Smooth muscle cell (in vitro differentiated cells): ENCODE results near the gene KRTAP1-4. TPM values are rescaled to one million over a fixed set of nuclear protein-coding genes. Genes with fewer than 3 reads are reported as not detected.

Source experiments
- DNase-seq: peaks from one replicate; lab custom pipeline; 2025; ENCODE audit not compliant: unreplicated experiment; lab: John Stamatoyannopoulos, UW
- H2AFZ ChIP-seq: fragments of 200-600 bp; sonication (generic); 2 replicates; pipeline ENCODE4 v1.6.0; 2016; ENCODE audit warnings: antibody characterized with exemption, low read depth, mild to moderate bottlenecking
- H3F3A ChIP-seq: fragments of 200-600 bp; sonication (generic); 2 replicates; pipeline ENCODE4 v1.6.0; 2017; ENCODE audit warnings: antibody characterized with exemption, low read depth
- H3K27ac ChIP-seq: fragments of 200-600 bp; sonication (generic); 2 replicates; pipeline ENCODE4 v1.5.1; 2016; ENCODE audit warnings: low read depth, mild to moderate bottlenecking
- H3K27me3 ChIP-seq: fragments of 200-600 bp; sonication (generic); 2 replicates; pipeline ENCODE4 v1.6.1; 2016; ENCODE audit warnings: low read depth, mild to moderate bottlenecking
- H3K36me3 ChIP-seq: fragments of 200-600 bp; sonication (generic); 2 replicates; pipeline ENCODE4 v1.5.1; 2016; ENCODE audit warnings: low read depth
- H3K4me1 ChIP-seq: fragments of 200-600 bp; sonication (generic); 2 replicates; pipeline ENCODE4 v1.5.1; 2016; ENCODE audit warnings: low read depth
- H3K4me2 ChIP-seq: fragments of 200-600 bp; sonication (generic); 2 replicates; pipeline ENCODE4 v1.6.0; 2016; ENCODE audit warnings: mild to moderate bottlenecking
- H3K4me3 ChIP-seq: fragments of 200-600 bp; sonication (generic); 2 replicates; pipeline ENCODE4 v1.5.1; 2016; ENCODE audit warnings: mild to moderate bottlenecking
- H3K79me2 ChIP-seq: fragments of 200-600 bp; sonication (generic); 2 replicates; pipeline ENCODE4 v1.6.0; 2016; ENCODE audit warnings: low read depth, mild to moderate bottlenecking
- H3K9ac ChIP-seq: fragments of 200-600 bp; sonication (generic); 2 replicates; pipeline ENCODE4 v1.6.0; 2016; ENCODE audit warnings: low read depth
- H3K9me3 ChIP-seq: fragments of 200-600 bp; sonication (generic); replicated peaks from 2 replicates; pipeline ENCODE4 v1.5.1; 2016; ENCODE audit warnings: low read depth
- H4K20me1 ChIP-seq: fragments of 200-600 bp; sonication (generic); 2 replicates; pipeline ENCODE4 v1.6.0; 2016; ENCODE audit warnings: low read depth
- WGBS: methylation state at CpG from one replicate; pipeline ENCODE4 v1.1.7; 2016; ENCODE audit warnings: low lambda C conversion rate; 5-methylcytosine and 5-hydroxymethylcytosine counted together
- polyA plus RNA-seq: library from polyadenylated mRNA; unstranded; fragments of >200 nt; fragmentation: Nextera tagmentation; extraction: Ambion mirVana; gene quantifications from 2 replicates; pipeline ENCODE4 v1.2.1, GENCODE V29; 2016
- total RNA-seq: library from RNA; depleted of rRNA; stranded (reverse); fragments of >200 nt; gene quantifications from 2 replicates; pipeline ENCODE4 v1.2.3, GENCODE V29; 2014
- TF ChIP-seq, protein P1 (sequence below): fragments of 200-600 bp; sonication (generic); IDR thresholded peaks from 2 replicates; pipeline ENCODE4 v1.5.1; 2017; ENCODE audit warnings: borderline replicate concordance, mild to moderate bottlenecking, antibody characterized with exemption; ENCODE audit not compliant: insufficient read depth, poor library complexity, severe bottlenecking

The KRTAP1-4 gene
- total and polyA plus RNA-seq, 2 experiments from 2014 or later, result not detected

DNA sequence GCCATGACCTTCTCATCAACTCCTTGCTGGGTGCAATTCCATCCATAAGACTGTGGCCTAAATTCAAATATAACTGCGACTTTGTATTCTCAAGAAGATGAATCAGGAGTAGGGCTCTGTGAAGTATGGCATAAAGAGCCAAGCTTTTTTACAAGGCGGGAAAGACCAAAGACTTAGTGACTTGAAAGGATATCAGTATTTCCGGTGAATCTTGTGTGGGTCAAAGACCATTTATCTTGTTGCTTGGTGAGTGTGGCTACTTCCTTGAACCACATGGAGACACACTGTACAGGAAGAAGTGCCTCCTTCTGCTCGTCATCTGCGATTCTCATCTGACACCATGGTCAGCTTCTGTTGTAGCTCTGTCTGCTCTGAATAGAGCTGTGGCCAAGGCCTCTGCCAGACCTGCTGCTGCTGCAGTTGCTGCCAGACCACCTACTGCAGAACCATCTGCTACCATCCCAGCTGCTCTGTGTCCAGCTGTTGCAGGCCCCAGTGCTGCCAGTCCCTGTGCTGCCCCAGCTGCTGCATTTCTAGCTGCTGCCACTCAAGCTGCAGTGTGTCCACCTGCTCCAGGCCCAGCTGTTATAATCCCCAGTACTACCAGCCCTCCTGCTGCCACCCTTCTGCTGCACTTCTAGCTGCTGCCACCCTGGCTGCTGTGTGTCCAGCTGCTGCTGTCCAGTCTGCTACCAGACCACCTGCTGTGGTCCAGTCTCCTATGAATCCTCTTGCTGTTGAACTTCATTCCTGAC lies 41.8 kb upstream of the KRTAP1-4 start:
- H3K27me3 ChIP-seq, result no peaks in the 10 kb centered on the region
- H3K4me3 ChIP-seq, result no peak overlapping the region
- no peaks in the 10 kb centered on the region for H3K79me2 ChIP-seq
- H3K4me2 ChIP-seq, result no peak overlapping the region
- no peaks in the 10 kb centered on the region for H3K36me3 ChIP-seq
- H3K9ac ChIP-seq, result no peak overlapping the region
- TF ChIP-seq, protein P1, sequence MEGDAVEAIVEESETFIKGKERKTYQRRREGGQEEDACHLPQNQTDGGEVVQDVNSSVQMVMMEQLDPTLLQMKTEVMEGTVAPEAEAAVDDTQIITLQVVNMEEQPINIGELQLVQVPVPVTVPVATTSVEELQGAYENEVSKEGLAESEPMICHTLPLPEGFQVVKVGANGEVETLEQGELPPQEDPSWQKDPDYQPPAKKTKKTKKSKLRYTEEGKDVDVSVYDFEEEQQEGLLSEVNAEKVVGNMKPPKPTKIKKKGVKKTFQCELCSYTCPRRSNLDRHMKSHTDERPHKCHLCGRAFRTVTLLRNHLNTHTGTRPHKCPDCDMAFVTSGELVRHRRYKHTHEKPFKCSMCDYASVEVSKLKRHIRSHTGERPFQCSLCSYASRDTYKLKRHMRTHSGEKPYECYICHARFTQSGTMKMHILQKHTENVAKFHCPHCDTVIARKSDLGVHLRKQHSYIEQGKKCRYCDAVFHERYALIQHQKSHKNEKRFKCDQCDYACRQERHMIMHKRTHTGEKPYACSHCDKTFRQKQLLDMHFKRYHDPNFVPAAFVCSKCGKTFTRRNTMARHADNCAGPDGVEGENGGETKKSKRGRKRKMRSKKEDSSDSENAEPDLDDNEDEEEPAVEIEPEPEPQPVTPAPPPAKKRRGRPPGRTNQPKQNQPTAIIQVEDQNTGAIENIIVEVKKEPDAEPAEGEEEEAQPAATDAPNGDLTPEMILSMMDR, result no peak
- no peaks in the 10 kb centered on the region for H3F3A ChIP-seq
- no peak overlapping the region for H2AFZ ChIP-seq
- H4K20me1 ChIP-seq, result no peaks in the 10 kb centered on the region
- H3K4me1 ChIP-seq, result no peaks in the 10 kb centered on the region
- H3K9me3 ChIP-seq, result no peaks in the 10 kb centered on the region
- H3K27ac ChIP-seq, result no peak overlapping the region
- DNase-seq, result no peak
- 91% methylated on average over 5 of the region's 5 CpGs for WGBS

DNA sequence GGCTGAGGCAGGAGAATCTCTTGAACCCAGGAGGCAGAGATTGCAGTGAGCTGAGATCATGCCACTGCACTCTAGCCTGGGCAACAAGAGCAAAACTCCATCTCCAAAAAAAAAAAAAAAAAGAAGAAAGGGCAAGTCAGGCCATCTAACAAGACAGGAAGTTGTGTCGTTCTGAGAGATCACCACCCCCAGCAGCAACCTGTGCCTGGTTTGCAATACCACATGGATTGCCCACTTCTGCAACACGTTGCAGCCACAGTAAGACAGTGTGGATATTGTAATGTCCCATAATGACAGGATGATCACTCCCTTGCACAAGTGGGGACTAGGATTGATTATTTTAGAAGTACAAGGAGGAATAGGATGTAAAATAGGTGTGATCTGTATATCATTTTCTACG lies 39.0 kb upstream of the KRTAP1-4 start:
- Histone ChIP-seq H3K4me1 (no peaks in the 10 kb centered on the region), H3K79me2 (no peaks in the 10 kb centered on the region), H3K4me3 (no peak overlapping the region), H3F3A (no peaks in the 10 kb centered on the region), H3K36me3 (no peaks in the 10 kb centered on the region), H3K9ac (no peak overlapping the region), H3K4me2 (no peak overlapping the region), H3K9me3 (no peaks in the 10 kb centered on the region), H4K20me1 (no peaks in the 10 kb centered on the region), H2AFZ (no peak overlapping the region), H3K27ac (no peak overlapping the region), H3K27me3 (no peaks in the 10 kb centered on the region)
- DNase-seq, result no peak
- WGBS, result 85% methylated on average over 3 of the region's 3 CpGs
- TF ChIP-seq, protein P1, result no peak

DNA sequence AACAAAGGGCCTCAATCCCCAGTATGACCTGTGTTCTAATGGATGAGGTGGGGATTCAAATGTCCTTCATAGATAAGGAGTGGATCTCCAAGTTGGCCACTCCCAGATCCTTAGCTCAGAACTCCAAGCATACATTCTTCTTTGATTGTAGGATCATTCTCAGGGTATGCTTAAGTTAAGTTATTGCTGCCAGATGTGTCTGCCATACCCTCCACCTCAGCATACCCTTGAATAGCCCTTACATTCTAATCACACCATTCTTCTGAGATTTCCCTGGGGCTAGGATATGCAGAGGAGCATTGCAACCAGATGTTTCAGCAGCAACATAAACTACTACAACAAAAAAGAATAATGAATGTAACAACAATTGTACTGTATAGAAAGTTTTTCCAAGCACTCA lies 37.3 kb upstream of the KRTAP1-4 start:
- Histone ChIP-seq H3K4me3 (no peak overlapping the region), H3F3A (no peaks in the 10 kb centered on the region), H3K9ac (no peak overlapping the region), H4K20me1 (no peaks in the 10 kb centered on the region), H3K9me3 (no peaks in the 10 kb centered on the region), H3K27me3 (no peaks in the 10 kb centered on the region), H3K36me3 (no peaks in the 10 kb centered on the region), H3K79me2 (no peaks in the 10 kb centered on the region), H2AFZ (no peak overlapping the region), H3K4me1 (no peaks in the 10 kb centered on the region), H3K4me2 (no peak overlapping the region), H3K27ac (no peak overlapping the region)
- DNase-seq, result no peak
- TF ChIP-seq, protein P1, result no peak
